Stomach (tissue), 9 donors: ENCODE measurements around the gene MYO1E. TPM values are rescaled to one million over a fixed set of nuclear protein-coding genes. Genes with fewer than 3 reads are reported as not detected.
"Not testable (repeated sequence)": the region's sequence is repeated elsewhere in the genome, so short reads cannot be mapped to it uniquely, and the experiment has no call there.

Experiments used
- DNase-seq, 2 donors: peaks; one replicate each; pipeline versions ENCODE4 v3.0.0 to v3.0.0-alpha.2; 2013 to 2019
- H3K27ac ChIP-seq, 5 donors: fragments of 200-600 bp in 4 of 5; sonication (generic) in 4 of 5; one replicate each; pipeline ENCODE4 v1.5.1; 2013 to 2019; ENCODE audit warnings: mild to moderate bottlenecking in 1 of 5, moderate library complexity in 1 of 5
- H3K27me3 ChIP-seq, 3 donors: fragments of 200-600 bp; sonication (generic); one replicate each; pipeline ENCODE4 v1.5.1; 2017 to 2019; ENCODE audit warnings: mixed run types in 1 of 3
- H3K36me3 ChIP-seq, 4 donors: fragments of 200-600 bp; sonication (generic); 1 replicate in 3 of 4; 2 replicates in 1 of 4; pipeline ENCODE4 v1.5.1; 2016 to 2019
- H3K4me1 ChIP-seq, 4 donors: fragments of 200-600 bp; sonication (generic); one replicate each; pipeline ENCODE4 v1.5.1; 2016 to 2019
- H3K4me3 ChIP-seq, 4 donors: fragments of 200-600 bp; sonication (generic) in 3 of 4; one replicate each; pipeline ENCODE4 v1.5.1; 2016 to 2019; ENCODE audit warnings: mild to moderate bottlenecking in 1 of 4
- H3K9me3 ChIP-seq, 4 donors: fragments of 200-600 bp; sonication (generic); one replicate each; pipeline ENCODE4 v1.5.1; 2016 to 2019
- CTCF ChIP-seq, 7 experiments: fragments of 450-650 bp in 4 of 7; fragments of 200-600 bp in 3 of 7; sonication (generic) in 3 of 7; IDR thresholded peaks; one replicate each; pipeline ENCODE4 v1.5.1; 2016 to 2019; ENCODE audit warnings: antibody characterized with exemption in 7 of 7, control low read depth in 2 of 7, mild to moderate bottlenecking in 1 of 7
- EP300 ChIP-seq: sonication (generic); formaldehyde crosslinking; IDR thresholded peaks from one replicate; pipeline ENCODE4 v1.6.1; 2017; ENCODE audit warnings: antibody characterized with exemption
- POLR2A ChIP-seq, 4 donors: fragments of 450-650 bp; IDR thresholded peaks; one replicate each; pipeline ENCODE4 v1.6.1; 2016; ENCODE audit warnings: antibody characterized with exemption in 4 of 4, control low read depth in 2 of 4, mild to moderate bottlenecking in 1 of 4, moderate library complexity in 1 of 4
- POLR2AphosphoS5 ChIP-seq, 3 donors: sonication (generic); formaldehyde crosslinking; IDR thresholded peaks; one replicate each; pipeline ENCODE4 v1.6.1; 2016; ENCODE audit warnings: antibody characterized with exemption in 3 of 3
- WGBS, 5 donors: extraction: QIAGEN DNeasy Blood & Tissue Kit in 3 of 5; methylation state at CpG; one replicate each; pipeline versions ENCODE4 v1.1.5 to v1.1.7; 2013 to 2018; 5-methylcytosine and 5-hydroxymethylcytosine counted together
- intact Hi-C: fragments of 100-400 bp; cut with DNase I; formaldehyde crosslinking; loops from one replicate; pipeline ENCODE4 v1.15.1; 2023; ENCODE audit warnings: low total_unique reads
- polyA plus RNA-seq, 3 donors: library from polyadenylated mRNA; stranded (reverse); fragments of 200-250 nt; gene quantifications; one replicate each; pipeline ENCODE4 v1.2.3, GENCODE V29; 2013
- total RNA-seq, 5 donors: library from RNA; depleted of rRNA; stranded (reverse); fragments of >200 nt; gene quantifications; one replicate each; pipeline versions ENCODE4 v1.1.0 to v1.2.3, GENCODE V29; 2014 to 2016
- donor health status: healthy with polysubstance abuse.
- donor health status: Bipolar disorder and iron deficiency.
- donor health status: healthy.

MYO1E gene
- total and polyA plus RNA-seq, 8 donors: 15.1 to 380 (median 46.3) TPM

GRCh38 chr15:59283717-59284391 lies 88.8 kb downstream of the MYO1E start:
- Histone ChIP-seq H3K27ac (peak overlapping the region; percentile 17 to 61 (median 51)), H3K27me3 (no peaks in the 10 kb centered on the region), H3K4me1 (peaks cover 0 to 15% (median 7%) of the 10 kb centered on the region in 4 donors), H3K4me3 (no peak overlapping the region), H3K36me3 (no peaks in the 10 kb centered on the region), H3K9me3 (no peaks in the 10 kb centered on the region)
- WGBS, 5 donors: 40 to 55% (median 50%) methylated on average over 7 of the region's 7 CpGs
- peak; percentile 57 to 74 for DNase-seq
- intact Hi-C loops: no loop called here
- TF ChIP-seq POLR2A (IDR thresholded peaks at IDR 0.05) (no peak), CTCF (IDR thresholded peaks at IDR 0.05) (no peak), EP300 (no peak), POLR2AphosphoS5 (IDR thresholded peaks at IDR 0.05) (peak in 2 of 3 donors; percentile 42 to 48)

GRCh38 chr15:59282515-59283337 lies 89.9 kb downstream of the MYO1E start:
- Histone ChIP-seq H3K4me1 (peaks cover 0 to 14% (median 7%) of the 10 kb centered on the region in 4 donors), H3K27ac (peak overlapping the region in 1 of 5 donors; percentile 59), H3K4me3 (no peak overlapping the region), H3K9me3 (no peaks in the 10 kb centered on the region), H3K36me3 (no peaks in the 10 kb centered on the region), H3K27me3 (no peaks in the 10 kb centered on the region)
- DNase-seq: no peak
- no peak for TF ChIP-seq EP300
- no peak for TF ChIP-seq CTCF (IDR thresholded peaks at IDR 0.05)
- TF ChIP-seq POLR2A (IDR thresholded peaks at IDR 0.05): no peak
- no peak for TF ChIP-seq POLR2AphosphoS5 (IDR thresholded peaks at IDR 0.05)
- WGBS, 5 donors: 88 to 95% (median 92%) methylated on average over 11 to 14 of the region's 14 CpGs
- intact Hi-C loops: no loop called here

- 91 to 98% (median 95%) methylated on average over 5 of the region's 5 CpGs for whole genome bisulfite sequencing, 5 donors
- no peaks in the 10 kb centered on the region for H3K27me3 ChIP-seq
- H3K9me3 ChIP-seq: no peaks in the 10 kb centered on the region
- H3K36me3 ChIP-seq: no peaks in the 10 kb centered on the region
- no peak for DNase-seq
- intact Hi-C loops: no loop called here
- H3K4me1 ChIP-seq: peaks cover 0 to 16% (median 9%) of the 10 kb centered on the region in 4 donors
- no peak for TF ChIP-seq POLR2AphosphoS5 (IDR thresholded peaks at IDR 0.05)
- TF ChIP-seq CTCF (IDR thresholded peaks at IDR 0.05): no peak
- TF ChIP-seq POLR2A (IDR thresholded peaks at IDR 0.05): no peak
- TF ChIP-seq EP300: no peak
- H3K4me3 ChIP-seq: no peak overlapping the region
- no peak overlapping the region for H3K27ac ChIP-seq
Measured at GRCh38 chr15:59281699-59282098, 91.0 kb downstream of the MYO1E start.

- H3K27ac ChIP-seq: no peak overlapping the region
- WGBS, 5 donors: 78 to 96% (median 92%) methylated on average over 5 of the region's 5 CpGs
- intact Hi-C loops: no loop called here
- no peaks in the 10 kb centered on the region for H3K36me3 ChIP-seq
- DNase-seq: no peak
- H3K4me3 ChIP-seq: no peak overlapping the region
- peaks cover 0 to 21% (median 9%) of the 10 kb centered on the region in 4 donors for H3K4me1 ChIP-seq
- TF ChIP-seq EP300 (no peak), POLR2AphosphoS5 (IDR thresholded peaks at IDR 0.05) (no peak), CTCF (IDR thresholded peaks at IDR 0.05) (no peak), POLR2A (IDR thresholded peaks at IDR 0.05) (no peak)
- no peaks in the 10 kb centered on the region for H3K9me3 ChIP-seq
- no peaks in the 10 kb centered on the region for H3K27me3 ChIP-seq
Measured at GRCh38 chr15:59280855-59281254, 91.8 kb downstream of the MYO1E start.

DNA sequence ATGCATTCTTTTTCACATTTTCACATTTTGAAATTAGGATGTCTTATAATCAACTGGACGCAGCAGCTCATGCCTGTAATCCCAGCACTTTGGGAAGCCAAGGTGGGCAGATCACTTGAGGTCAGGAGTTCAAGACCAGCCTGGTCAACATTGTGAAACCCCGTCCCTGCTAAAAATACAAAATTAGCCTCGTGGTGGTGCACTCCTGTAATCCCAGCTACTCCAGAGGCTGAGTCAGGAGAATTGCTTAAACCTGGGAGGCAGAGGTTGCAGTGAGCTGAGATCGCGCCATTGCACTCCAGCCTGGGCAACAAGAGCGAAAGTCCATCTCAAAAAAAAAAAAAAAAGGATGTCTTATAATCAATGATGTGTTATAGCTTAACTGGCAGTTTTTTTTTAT lies 92.4 kb downstream of the MYO1E start:
- WGBS, 5 donors: 80 to 89% (median 86%) methylated on average over 6 of the region's 6 CpGs
- intact Hi-C loops, H3K27me3 ChIP-seq, H3K4me3 ChIP-seq, H3K9me3 ChIP-seq, DNase-seq, H3K27ac ChIP-seq, H3K36me3 ChIP-seq: not testable (repeated sequence)
- peaks cover 0 to 19% (median 9%) of the 10 kb centered on the region in 4 donors for H3K4me1 ChIP-seq
